Measurements from ENCODE around the gene SLC26A6. TPM values are rescaled to one million over a fixed set of nuclear protein-coding genes. Genes with fewer than 3 reads are reported as not detected.

Gene SLC26A6
- total and polyA plus RNA-seq, 2 of the 13 experiments (the other 11 are each of a cell fraction or from before 2014, with no cell fraction given), result 40.7 to 184 TPM

DNA sequence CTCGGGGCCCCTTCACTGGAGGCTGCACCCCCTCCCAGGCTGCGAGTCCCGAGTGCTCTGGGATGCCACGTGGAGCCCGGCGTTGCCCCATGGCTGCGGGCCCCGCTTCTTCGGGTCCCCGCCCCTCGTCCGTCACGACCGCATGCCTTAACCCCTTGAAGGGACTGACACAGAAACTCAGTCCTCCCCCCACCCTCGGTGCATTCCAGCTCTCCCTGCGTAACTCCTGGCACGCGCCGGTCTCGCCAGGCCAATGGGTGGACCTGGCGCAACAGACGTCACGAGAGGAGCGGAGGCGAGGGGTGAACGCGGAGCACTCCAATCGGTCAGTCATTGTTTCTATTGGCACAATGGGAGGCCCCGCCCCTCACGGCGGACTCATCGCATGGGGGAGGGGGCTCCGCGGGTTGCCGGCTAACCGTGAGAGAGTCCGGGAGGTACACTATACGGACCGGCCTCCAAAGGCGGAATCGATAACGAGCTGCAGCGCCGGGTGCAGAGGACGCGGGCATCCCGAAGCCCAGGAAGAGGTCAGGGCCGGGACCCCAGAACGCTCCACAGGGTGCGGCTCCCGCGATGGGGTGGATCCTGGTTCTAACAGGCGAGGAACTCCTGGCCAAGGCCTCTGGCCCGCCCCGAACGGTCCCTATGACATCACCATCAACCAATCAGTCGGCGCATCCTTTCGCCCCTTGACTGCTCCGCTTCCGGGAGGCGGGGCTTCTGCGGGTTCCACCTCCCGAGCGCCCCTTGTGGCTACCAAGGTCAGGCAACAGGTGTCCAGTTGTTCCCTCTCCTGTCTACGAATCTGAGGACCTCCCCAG lies 28.4 kb upstream of the SLC26A6 start (continued):
- TF ChIP-seq NFIB (CRISPR knock-in tag; IDR thresholded peaks at IDR 0.05; ENCODE audit: borderline replicate concordance) (no peak), SP5 (CRISPR knock-in tag; IDR thresholded peaks at IDR 0.05; ENCODE audit: borderline replicate concordance, low read depth) (peak; percentile 55), SAFB2 (CRISPR knock-in tag; IDR thresholded peaks at IDR 0.05; ENCODE audit: borderline replicate concordance, low read depth) (no peak), ZNF101 (CRISPR knock-in tag; IDR thresholded peaks at IDR 0.05; ENCODE audit: borderline replicate concordance, low read depth) (no peak), ZNF207 (IDR thresholded peaks at IDR 0.05; ENCODE audit: borderline replicate concordance) (no peak), ZNF251 (CRISPR knock-in tag; IDR thresholded peaks at IDR 0.05) (no peak), CREB1 (IDR thresholded peaks at IDR 0.05) (peak; percentile 87), CREB1 (CRISPR knock-in tag; IDR thresholded peaks at IDR 0.05) (peak; percentile 92), HNRNPH1 (optimal IDR thresholded peaks at IDR 0.05; ENCODE audit: low read depth, low read length) (no peak), GATAD1 (CRISPR knock-in tag; IDR thresholded peaks at IDR 0.05) (peak; percentile 54), MTF2 (CRISPR knock-in tag; IDR thresholded peaks at IDR 0.05; ENCODE audit: borderline replicate concordance) (peak; percentile 90; the same call in 1 of the 2 replicates), TSC22D2 (CRISPR knock-in tag; IDR thresholded peaks at IDR 0.05; ENCODE audit: borderline replicate concordance) (no peak), NFKB2 (CRISPR knock-in tag; IDR thresholded peaks at IDR 0.05; ENCODE audit: borderline replicate concordance) (peak; percentile 74), TBX2 (CRISPR knock-in tag; IDR thresholded peaks at IDR 0.05; ENCODE audit: borderline replicate concordance) (peak; percentile 89), ZNF777 (CRISPR knock-in tag; IDR thresholded peaks at IDR 0.05) (peak; percentile 35; the same call in 1 of the 2 replicates), FOXA1 (IDR thresholded peaks at IDR 0.05) (no peak), FOXA1 (CRISPR knock-in tag; IDR thresholded peaks at IDR 0.05) (no peak), RXRB (CRISPR knock-in tag; IDR thresholded peaks at IDR 0.05; ENCODE audit: borderline replicate concordance) (0 out of 2 replicates have a peak, but pooled peaks have one; percentile 57), ELF1 (CRISPR knock-in tag; IDR thresholded peaks at IDR 0.05) (peak; percentile 93), GABPB1 (CRISPR knock-in tag; IDR thresholded peaks at IDR 0.05) (peak; percentile 83), ZNF264 (CRISPR knock-in tag; IDR thresholded peaks at IDR 0.05) (peak; percentile 76), ZNF570 (CRISPR knock-in tag; IDR thresholded peaks at IDR 0.05; ENCODE audit: borderline replicate concordance) (no peak)
- TF ChIP-seq, protein P1, sequence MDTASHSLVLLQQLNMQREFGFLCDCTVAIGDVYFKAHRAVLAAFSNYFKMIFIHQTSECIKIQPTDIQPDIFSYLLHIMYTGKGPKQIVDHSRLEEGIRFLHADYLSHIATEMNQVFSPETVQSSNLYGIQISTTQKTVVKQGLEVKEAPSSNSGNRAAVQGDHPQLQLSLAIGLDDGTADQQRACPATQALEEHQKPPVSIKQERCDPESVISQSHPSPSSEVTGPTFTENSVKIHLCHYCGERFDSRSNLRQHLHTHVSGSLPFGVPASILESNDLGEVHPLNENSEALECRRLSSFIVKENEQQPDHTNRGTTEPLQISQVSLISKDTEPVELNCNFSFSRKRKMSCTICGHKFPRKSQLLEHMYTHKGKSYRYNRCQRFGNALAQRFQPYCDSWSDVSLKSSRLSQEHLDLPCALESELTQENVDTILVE (CRISPR knock-in tag; IDR thresholded peaks at IDR 0.05), result peak; percentile 92
- TF ChIP-seq, protein P2, sequence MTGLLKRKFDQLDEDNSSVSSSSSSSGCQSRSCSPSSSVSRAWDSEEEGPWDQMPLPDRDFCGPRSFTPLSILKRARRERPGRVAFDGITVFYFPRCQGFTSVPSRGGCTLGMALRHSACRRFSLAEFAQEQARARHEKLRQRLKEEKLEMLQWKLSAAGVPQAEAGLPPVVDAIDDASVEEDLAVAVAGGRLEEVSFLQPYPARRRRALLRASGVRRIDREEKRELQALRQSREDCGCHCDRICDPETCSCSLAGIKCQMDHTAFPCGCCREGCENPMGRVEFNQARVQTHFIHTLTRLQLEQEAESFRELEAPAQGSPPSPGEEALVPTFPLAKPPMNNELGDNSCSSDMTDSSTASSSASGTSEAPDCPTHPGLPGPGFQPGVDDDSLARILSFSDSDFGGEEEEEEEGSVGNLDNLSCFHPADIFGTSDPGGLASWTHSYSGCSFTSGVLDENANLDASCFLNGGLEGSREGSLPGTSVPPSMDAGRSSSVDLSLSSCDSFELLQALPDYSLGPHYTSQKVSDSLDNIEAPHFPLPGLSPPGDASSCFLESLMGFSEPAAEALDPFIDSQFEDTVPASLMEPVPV (CRISPR knock-in tag; IDR thresholded peaks at IDR 0.05), result no peak; the same call in 1 of the 2 replicates
- TF ChIP-seq, protein P3, sequence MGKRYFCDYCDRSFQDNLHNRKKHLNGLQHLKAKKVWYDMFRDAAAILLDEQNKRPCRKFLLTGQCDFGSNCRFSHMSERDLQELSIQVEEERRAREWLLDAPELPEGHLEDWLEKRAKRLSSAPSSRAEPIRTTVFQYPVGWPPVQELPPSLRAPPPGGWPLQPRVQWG (CRISPR knock-in tag; IDR thresholded peaks at IDR 0.05; ENCODE audit: borderline replicate concordance, low read depth), result no peak
- TF ChIP-seq, protein P4, sequence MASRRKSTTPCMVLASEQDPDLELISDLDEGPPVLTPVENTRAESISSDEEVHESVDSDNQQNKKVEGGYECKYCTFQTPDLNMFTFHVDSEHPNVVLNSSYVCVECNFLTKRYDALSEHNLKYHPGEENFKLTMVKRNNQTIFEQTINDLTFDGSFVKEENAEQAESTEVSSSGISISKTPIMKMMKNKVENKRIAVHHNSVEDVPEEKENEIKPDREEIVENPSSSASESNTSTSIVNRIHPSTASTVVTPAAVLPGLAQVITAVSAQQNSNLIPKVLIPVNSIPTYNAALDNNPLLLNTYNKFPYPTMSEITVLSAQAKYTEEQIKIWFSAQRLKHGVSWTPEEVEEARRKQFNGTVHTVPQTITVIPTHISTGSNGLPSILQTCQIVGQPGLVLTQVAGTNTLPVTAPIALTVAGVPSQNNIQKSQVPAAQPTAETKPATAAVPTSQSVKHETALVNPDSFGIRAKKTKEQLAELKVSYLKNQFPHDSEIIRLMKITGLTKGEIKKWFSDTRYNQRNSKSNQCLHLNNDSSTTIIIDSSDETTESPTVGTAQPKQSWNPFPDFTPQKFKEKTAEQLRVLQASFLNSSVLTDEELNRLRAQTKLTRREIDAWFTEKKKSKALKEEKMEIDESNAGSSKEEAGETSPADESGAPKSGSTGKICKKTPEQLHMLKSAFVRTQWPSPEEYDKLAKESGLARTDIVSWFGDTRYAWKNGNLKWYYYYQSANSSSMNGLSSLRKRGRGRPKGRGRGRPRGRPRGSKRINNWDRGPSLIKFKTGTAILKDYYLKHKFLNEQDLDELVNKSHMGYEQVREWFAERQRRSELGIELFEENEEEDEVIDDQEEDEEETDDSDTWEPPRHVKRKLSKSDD (CRISPR knock-in tag; IDR thresholded peaks at IDR 0.05; ENCODE audit: low read depth), result peak; percentile 94

All from HepG2 (cell line).